HG02678 (cell line): ENCODE results near the gene GLIS2.

ENCODE experiments used
- ATAC-seq: cut with Tn5 transposase; IDR thresholded peaks from one replicate; pipeline ENCODE4 v1.9.1; 2021; ENCODE audit warnings: mild to moderate bottlenecking, moderate library complexity; ENCODE audit not compliant: unreplicated experiment

The GLIS2 gene

DNA sequence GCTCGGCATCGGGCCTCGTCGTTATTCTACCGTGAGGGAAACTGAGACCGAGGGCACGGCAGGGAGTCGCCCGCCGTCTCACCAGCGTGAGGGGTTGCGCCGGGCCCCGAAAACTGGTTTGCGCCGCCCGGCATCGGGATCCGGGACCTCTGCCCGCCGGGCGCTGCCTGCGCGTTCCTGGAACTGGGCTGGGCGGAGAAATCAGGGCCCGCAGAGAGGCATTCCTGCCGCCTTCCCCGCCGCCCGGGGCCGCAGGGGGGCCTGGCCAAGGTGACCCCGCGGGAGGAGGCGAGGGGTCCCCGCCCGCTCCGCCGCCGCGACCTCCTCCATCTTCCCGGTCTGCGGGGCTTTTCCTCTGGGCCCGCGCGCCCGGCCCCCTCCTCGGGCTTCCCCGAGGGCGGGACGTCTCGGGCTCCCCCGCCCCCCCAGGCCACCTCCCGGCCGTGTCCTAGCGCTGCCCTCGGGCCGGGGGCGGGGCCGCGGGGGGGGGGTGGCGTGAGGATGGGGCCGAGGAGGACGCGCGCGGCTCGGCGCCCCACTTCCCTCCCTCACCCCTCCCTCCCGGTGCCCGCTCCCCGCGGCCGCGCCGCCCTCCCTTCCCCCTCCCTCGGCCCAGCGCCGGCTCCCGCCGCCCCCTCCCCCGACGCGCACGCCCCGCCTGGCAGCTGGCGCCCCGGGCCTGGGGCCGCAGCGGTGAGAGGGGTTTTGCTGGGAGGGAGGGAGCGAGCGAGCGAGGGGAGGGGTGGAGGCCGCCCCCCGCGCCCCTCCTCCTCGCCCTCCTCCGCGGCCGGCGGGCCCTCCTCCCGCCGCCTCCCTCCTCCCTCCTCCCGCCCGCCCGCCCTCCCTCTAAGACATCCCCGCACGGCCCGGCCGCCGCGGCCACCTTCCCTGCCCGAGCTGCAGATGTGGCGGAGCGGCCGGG lies at the start of gene GLIS2:
Gene GLIS2 (plus strand): TSS at position 882 of the 922 bp plus-strand sequence. CDS start 16,214 bp downstream, outside the sequence.
- ATAC-seq = no peak

DNA sequence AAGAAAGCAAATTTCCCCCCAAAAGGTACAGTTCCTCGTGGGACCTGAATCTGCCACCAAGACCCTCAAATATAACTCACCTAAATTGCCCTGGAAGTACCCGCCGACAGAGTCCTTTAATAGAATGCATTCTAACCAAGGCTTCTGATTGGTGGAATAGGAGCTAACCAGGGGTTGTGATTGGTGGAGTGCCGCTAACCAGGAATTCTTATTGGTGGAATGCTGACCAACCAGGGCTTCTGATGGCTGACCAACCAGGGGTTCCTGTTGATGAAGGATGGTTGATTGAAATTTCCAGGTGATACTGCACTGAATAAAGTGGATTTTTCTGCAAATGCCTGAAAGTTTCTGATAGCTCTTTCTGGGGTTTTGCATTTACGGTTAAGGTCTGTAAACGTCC lies 49.5 kb upstream of the GLIS2 start:
- no peak for ATAC-seq

GRCh38 chr16:4270091-4270490 lies 45.8 kb upstream of the GLIS2 start:
- no peak for ATAC-seq

GRCh38 chr16:4270595-4270994 lies 45.3 kb upstream of the GLIS2 start:
- ATAC-seq = no peak

- ATAC-seq = peak; percentile 63
Observed at GRCh38 chr16:4271176-4272113, 44.4 kb upstream of the GLIS2 start.

GRCh38 chr16:4272114-4272956 lies 43.5 kb upstream of the GLIS2 start:
- ATAC-seq = peak; percentile 7

DNA sequence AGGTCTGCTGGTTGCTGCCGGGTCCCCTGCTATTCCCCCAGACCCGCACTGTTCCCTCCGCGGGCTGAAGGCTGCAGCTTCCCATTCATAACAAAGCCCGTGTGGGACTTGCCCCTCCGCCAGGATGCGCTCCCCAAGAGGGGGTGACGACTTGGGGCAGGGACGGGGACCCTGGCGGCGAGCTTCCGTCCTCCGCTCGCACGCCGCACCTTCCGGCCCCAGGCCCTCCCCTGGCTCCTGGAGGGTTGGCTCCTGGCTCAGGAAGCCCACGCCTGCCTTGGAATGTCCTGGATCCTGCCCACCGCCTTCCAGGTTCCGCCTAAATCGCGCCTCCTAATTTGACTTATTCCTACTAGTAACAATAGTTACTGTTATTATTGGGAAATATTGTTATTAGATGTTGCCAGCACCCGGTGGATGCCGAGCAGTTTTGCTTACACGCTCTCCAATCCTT lies 42.0 kb upstream of the GLIS2 start:
- peak; percentile 17 for ATAC-seq

DNA sequence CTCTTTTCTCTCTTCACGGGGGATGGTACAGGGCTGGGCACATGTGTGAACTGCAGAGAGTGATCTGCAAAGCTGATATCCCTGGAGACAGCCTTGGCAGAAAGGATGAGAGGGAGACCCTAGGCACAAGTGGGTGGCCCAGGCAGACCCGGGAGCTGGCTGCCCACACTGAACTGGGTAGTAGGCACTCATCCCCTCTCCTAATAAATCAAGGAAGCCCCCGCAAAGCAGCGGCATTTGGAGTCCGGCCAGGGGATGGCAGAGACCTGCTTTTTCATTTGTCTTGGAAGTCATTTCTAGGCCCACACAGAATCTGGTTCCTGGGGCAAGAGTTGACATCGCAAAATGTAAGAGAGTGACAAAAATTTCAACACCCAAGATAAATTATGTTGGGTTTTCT lies 40.0 kb upstream of the GLIS2 start:
- no peak for ATAC-seq

GRCh38 chr16:4277987-4278513 lies 37.8 kb upstream of the GLIS2 start:
- ATAC-seq = no peak

DNA sequence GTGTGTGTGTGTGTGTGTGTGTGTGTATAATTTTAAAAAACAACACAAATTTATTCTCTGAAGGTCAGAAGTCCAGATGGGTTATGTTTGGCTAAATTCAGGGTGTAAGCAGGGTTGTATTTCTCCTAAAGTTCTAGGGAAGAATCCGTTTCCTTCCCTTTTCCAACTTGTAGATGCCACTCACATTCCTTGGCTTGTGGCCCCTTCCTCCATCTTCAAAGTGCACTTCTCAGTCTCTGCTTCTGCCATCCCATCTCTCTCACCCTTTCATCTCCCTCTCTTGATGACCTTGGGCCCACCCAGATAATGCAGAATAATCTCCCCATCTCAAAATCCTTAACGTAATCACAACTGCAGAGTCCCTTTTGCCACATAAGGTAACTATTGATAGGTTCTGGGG lies 35.2 kb upstream of the GLIS2 start:
- ATAC-seq = no peak

DNA sequence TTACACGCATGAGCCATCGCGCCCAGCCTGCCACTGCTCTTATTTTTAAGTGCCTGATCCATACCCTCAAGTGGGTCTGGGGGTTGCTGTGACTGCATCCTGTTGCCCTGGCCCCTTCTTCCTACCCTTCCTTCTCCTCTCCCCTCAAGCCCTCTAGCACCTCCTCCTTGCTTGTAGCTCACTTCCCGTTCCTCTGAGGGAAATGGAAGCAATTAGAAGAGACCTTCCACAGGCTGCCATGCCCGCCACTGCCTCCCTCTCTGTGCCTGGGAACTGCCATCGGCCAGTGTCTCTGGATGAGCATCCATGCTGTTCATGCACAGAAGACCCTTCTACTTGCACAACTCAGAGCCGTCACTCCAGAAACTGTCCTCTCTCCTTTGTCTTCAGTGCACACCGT lies 32.4 kb upstream of the GLIS2 start:
- no peak for ATAC-seq

DNA sequence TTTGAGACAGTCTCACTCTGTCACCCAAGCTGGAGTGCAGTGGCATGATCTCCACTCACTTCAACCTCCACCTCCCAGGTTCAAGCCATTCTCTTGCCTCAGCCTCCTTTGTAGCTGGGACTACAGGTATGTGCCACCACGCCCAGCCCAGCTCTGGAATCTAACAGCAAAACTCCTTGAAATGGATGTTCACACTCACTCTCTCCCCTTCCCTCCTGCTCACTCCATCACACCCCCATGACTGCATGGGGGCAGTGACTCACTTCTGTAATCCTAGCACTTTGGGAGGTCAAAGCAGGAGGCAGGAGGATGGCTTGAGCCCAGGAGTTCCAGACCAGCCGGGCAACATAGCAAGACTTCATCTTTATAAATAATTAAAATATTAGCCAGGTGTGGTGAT lies 31.9 kb upstream of the GLIS2 start:
- no peak for ATAC-seq

DNA sequence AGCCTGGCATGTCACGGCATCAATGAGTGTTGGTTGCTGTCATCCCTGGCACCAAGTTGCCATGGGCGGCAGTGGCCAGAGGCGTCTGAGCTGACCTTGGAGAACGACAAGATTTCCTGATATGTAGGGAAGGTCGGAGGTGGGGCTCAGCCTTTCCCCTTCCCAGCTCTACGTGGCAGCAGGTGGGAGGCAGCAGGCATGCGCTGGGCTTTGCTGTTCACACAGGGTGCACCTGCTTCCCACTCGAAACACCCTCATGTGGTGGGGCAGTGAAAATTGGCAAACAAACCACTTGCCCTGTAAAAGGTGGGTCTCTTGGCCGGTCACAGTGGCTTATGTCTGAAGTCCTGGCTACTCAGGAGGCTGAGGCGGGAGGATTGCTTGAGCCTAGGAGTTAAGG lies 30.7 kb upstream of the GLIS2 start:
- no peak for ATAC-seq

GRCh38 chr16:4288148-4288921 lies 27.5 kb upstream of the GLIS2 start:
- ATAC-seq = peak; percentile 77

GRCh38 chr16:4290236-4290830 lies 25.5 kb upstream of the GLIS2 start:
- no peak for ATAC-seq

- ATAC-seq = no peak
Observed at GRCh38 chr16:4291699-4292098, 24.2 kb upstream of the GLIS2 start.

DNA sequence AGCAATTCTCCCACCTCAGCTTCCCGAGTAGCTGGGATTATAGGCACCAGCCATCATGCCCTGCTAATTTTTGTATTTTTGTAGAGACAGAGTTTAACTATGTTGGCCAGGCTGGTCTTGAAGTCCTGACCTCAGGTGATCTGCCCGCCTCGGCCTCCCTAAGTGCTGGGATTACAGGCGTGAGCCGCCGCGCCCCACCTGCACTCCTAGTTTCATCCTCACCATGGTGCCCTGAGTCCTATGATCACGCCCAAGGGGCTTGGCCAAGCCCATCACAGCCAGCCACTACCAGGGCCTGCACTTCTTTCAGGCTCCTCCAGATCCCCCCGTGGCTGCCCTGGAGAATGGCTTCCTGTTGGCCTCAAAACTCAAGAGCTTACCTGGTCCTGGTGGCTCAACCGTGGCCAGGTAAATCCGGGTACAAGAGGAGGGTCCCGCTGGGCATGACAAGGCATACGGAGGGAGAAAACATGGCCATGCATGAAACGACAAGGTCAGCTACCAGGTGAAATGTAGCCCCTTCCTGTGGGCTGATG lies 22.6 kb upstream of the GLIS2 start:
- no peak for ATAC-seq

GRCh38 chr16:4293822-4294457 lies 21.9 kb upstream of the GLIS2 start:
- no peak for ATAC-seq
